Measurements from ENCODE around the gene NBPF20.
"Not testable (repeated sequence)": the region's sequence is repeated elsewhere in the genome, so short reads cannot be mapped to it uniquely, and the experiment has no call there.

The NBPF20 gene

DNA sequence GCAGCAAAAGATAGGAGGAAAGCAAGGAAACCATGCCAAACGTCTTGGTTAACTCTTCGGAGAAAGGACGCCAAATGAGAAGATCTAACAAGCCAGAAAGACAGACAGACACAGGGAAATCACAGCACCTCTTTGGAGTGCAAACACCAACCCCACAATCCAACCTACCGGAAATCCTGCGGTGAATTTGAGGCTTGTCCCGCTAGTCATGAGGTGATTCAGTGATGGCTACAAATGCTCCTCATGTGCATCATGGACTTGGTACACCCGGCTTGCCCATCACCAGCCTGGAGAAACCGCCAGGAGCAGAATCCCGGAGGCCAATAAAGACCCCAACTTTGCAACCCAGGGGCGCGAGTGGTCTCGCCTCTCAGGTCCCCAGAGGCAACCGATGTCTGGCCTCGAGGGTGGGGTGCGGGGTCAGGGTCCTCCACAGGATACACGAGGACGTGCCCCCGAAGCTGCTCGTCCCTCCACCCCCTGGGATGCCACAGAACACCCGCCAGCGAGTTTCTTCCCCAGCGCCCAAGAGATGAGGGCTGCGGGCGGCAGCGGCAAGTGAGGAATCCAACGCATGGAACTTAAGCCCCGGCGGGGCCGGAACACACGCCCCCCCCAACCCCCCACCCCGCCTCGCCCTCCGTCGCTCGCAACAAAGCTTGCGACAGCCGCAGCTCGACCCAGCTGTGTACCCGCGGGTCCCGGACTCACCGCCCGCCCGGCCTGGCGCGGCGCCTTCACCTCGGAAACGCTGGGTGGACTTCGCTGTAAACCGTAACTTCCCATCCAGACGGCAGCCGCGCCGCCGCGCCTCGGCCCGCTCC is 579 bp downstream of the NBPF20 start:
- not testable (repeated sequence) for DNase-seq (ENCODE audit: low spot score)

DNA sequence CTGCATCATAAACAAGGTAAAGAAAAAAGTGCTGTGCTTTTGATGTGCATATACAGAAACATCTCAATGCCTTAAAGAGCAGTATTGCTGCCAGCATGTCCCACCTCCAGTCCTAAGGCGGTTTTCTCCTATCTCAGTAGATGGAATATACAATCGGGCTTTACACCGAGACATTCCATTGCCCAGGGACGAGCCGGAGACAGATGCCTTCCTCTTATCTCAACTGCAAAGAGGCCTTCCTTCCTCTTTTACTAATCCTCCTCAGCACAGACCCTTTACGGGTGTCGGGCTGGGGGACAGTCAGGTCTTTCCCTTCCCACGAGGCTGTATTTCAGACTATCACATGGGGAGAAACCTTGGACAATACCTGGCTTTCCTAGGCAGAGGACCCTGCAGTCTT is 10.3 kb downstream of the NBPF20 start:
- DNase-seq (ENCODE audit: low spot score): not testable (repeated sequence)

DNA sequence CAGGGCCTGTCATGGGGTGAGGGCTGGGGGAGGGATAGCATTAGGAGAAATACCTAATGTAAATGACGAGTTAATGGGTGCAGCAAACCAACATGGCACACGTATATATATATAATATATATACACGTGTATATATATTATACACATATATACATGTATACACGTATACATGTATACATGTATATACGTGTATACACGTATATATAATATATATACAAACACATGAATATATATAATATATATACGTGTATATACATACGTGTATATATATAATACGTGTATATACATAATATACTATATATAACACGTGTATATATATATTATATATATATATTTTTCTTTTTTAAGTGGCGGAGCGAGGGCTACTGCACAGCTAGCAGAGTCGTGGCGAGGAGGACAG is 18.1 kb downstream of the NBPF20 start:
- DNase-seq (ENCODE audit: low spot score): not testable (repeated sequence)

DNA sequence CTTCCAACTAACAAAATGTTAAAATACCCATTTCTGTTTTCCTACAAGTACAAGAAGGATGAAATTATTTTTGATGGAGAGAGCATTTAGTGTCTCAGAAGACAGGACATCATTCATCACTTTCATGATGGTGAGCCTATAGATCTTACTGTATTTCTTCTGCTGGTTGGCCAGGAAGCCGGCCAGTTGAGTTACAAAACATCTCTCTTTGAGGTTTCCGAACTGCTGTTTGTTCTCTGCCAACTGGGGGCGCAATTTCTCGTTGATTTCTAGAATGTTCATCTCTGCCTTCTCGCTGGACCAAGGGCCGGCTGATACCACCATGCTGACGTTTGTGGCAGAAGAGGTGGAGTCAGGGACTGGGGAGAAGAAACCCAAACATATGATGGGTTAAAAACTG is 20.5 kb downstream of the NBPF20 start:
- DNase-seq (ENCODE audit: low spot score): not testable (repeated sequence)

DNA sequence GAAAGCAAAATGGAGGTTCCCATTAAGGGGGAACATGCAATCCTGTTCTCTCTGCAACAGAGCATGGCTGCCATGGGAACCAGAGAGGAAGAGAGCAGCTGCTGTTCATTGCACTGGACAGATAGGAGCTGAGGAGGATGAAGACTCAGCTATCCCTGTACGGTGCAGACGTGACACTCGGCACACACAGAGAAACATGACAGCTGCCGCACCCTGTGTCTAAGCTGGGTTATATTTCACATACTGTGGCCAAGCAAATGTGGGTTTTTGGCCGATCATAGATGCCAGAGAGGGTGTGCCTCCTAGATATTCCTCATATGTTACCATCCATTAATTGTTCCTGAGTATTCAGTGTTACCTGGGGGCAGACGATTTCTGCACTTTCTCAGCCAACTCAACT is 24.7 kb downstream of the NBPF20 start:
- not testable (repeated sequence) for DNase-seq (ENCODE audit: low spot score)

Data from HuH-7.5 (cell line).